GM23248 (cell line): ENCODE results near the gene HEATR9.

Source experiments
- EZH2 ChIP-seq: fragments of 200-600 bp; sonication (generic); IDR thresholded peaks from 2 replicates; pipeline ENCODE4 v1.6.1; 2018; ENCODE audit warnings: antibody characterized with exemption, mild to moderate bottlenecking; ENCODE audit not compliant: insufficient read depth, poor library complexity, severe bottlenecking
- EZH2phosphoT487 ChIP-seq: fragments of 200-600 bp; sonication (generic); IDR thresholded peaks from 2 replicates; pipeline ENCODE4 v1.6.1; 2018; ENCODE audit warnings: antibody characterized with exemption, moderate library complexity, mild to moderate bottlenecking, low read depth; ENCODE audit not compliant: insufficient read depth

DNA sequence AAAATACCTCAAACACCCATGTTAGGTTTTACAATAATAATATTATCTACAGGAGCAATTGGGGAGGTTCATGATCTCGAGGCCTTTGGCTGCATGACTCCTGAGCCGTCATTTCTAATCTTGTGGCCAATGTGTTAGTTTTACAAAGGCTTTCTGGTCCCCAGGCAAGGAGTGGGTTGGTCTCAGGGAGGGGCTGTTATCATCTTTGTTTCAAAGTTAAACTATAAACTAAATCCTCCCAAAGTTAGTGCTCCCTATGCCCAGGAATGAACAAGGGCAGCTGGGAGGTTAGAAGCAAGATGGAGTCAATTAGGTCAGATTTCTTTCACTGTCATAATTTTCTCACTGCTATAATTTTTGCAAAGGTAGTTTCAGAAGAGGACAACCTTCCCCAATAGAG lies 20.6 kb upstream of the HEATR9 start:
- no peak for TF ChIP-seq EZH2phosphoT487
- TF ChIP-seq EZH2: no peak
